Right lobe of liver (tissue), 6 donors: ENCODE results near the gene ANP32A. TPM values are rescaled to one million over a fixed set of nuclear protein-coding genes. Genes with fewer than 3 reads are reported as not detected.

Source experiments
- ATAC-seq, 4 donors: fragments of 200-7000 bp; cut with Tn5 transposase; one replicate each; pipeline ENCODE4 v1.9.1; 2020; ENCODE audit warnings: mild to moderate bottlenecking in 4 of 4, moderate library complexity in 4 of 4
- DNase-seq, 3 donors: peaks; one replicate each; pipeline ENCODE4 v3.0.0-alpha.2; 2020
- H3K27ac ChIP-seq, 3 donors: fragments of 200-600 bp; one replicate each; pipeline ENCODE4 v1.8.0; 2022
- H3K27me3 ChIP-seq, 2 donors: fragments of 200-600 bp; one replicate each; pipeline ENCODE4 v1.8.0; 2022
- H3K36me3 ChIP-seq, 4 donors: fragments of 200-600 bp; sonication (generic) in 1 of 4; one replicate each; pipeline versions ENCODE4 v1.5.1 to v1.8.0; 2017 to 2022; ENCODE audit warnings: control low read depth in 1 of 4
- H3K4me1 ChIP-seq, 4 donors: fragments of 200-600 bp; sonication (generic) in 1 of 4; one replicate each; pipeline versions ENCODE4 v1.5.1 to v1.8.0; 2017 to 2022; ENCODE audit warnings: control low read depth in 1 of 4
- H3K4me3 ChIP-seq, 3 donors: fragments of 200-600 bp; one replicate each; pipeline ENCODE4 v1.8.0; 2022
- H3K9me3 ChIP-seq, 4 donors: fragments of 200-600 bp; sonication (generic) in 1 of 4; one replicate each; pipeline versions ENCODE4 v1.5.1 to v1.8.0; 2017 to 2022; ENCODE audit warnings: control low read depth in 1 of 4
- POLR2A ChIP-seq: fragments of 450-650 bp; IDR thresholded peaks from one replicate; pipeline ENCODE4 v1.6.1; 2017; ENCODE audit warnings: antibody characterized with exemption, mild to moderate bottlenecking
- WGBS: methylation state at CpG from one replicate; pipeline ENCODE4 v1.1.6; 2018; ENCODE audit warnings: low coverage, low lambda C conversion rate; ENCODE audit not compliant: insufficient coverage; ENCODE audit errors: missing lambda C conversion rate; 5-methylcytosine and 5-hydroxymethylcytosine counted together
- intact Hi-C, 2 donors: fragments of 100-400 bp; cut with DNase I; formaldehyde crosslinking; loops; one replicate each; pipeline versions ENCODE4 v1.11.2 to v1.14.1; 2022
- total RNA-seq, 6 experiments: library from RNA; depleted of rRNA in 2 of 6; stranded (reverse); fragments of >200 nt in 2 of 6; fragmentation: NEBNext Ultra II Directional in 3 of 6; extraction: Animal tissue kit (Norgen Biotek cat#: 25700) in 3 of 6; gene quantifications; one replicate each; pipeline versions ENCODE4 v1.1.0 to v1.2.4, GENCODE V29; 2016 to 2023
- TF ChIP-seq, protein P1 (sequence below), 4 donors: fragments of 200-600 bp in 3 of 4; fragments of 450-650 bp in 1 of 4; IDR thresholded peaks; one replicate each; pipeline versions ENCODE4 v1.5.1 to v1.8.0; 2016 to 2022; ENCODE audit warnings: antibody characterized with exemption in 4 of 4, mild to moderate bottlenecking in 2 of 4
- donor health status: DM: no; HTN: yes; CAD: no.
- donor health status: DM: no; HTN: no; CAD: no.
- donor health status: DM: no; HTN: no; CAD: no.
- donor health status: DM: no; HTN: yes; CAD: no.
- donor health status: DM: no; HTN: yes; CAD: no.

The ANP32A gene
- total RNA-seq, 6 experiments from 2014 or later, result 39.9 to 66.6 (median 49.0) TPM

GRCh38 chr15:68734352-68734751 lies 86.3 kb downstream of the ANP32A start:
- H3K4me1 ChIP-seq, result no peaks in the 10 kb centered on the region
- H3K36me3 ChIP-seq, result no peaks in the 10 kb centered on the region
- ATAC-seq (no peak), DNase-seq (peak in 1 of 3 donors; percentile 28)
- intact Hi-C loops, result no loop called here
- no peak overlapping the region for H3K4me3 ChIP-seq
- H3K27me3 ChIP-seq, result no peaks in the 10 kb centered on the region
- no peaks in the 10 kb centered on the region for H3K9me3 ChIP-seq
- TF ChIP-seq POLR2A, result no peak
- TF ChIP-seq, protein P1, sequence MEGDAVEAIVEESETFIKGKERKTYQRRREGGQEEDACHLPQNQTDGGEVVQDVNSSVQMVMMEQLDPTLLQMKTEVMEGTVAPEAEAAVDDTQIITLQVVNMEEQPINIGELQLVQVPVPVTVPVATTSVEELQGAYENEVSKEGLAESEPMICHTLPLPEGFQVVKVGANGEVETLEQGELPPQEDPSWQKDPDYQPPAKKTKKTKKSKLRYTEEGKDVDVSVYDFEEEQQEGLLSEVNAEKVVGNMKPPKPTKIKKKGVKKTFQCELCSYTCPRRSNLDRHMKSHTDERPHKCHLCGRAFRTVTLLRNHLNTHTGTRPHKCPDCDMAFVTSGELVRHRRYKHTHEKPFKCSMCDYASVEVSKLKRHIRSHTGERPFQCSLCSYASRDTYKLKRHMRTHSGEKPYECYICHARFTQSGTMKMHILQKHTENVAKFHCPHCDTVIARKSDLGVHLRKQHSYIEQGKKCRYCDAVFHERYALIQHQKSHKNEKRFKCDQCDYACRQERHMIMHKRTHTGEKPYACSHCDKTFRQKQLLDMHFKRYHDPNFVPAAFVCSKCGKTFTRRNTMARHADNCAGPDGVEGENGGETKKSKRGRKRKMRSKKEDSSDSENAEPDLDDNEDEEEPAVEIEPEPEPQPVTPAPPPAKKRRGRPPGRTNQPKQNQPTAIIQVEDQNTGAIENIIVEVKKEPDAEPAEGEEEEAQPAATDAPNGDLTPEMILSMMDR (IDR thresholded peaks at IDR 0.05), result no peak
- H3K27ac ChIP-seq, result no peak overlapping the region

DNA sequence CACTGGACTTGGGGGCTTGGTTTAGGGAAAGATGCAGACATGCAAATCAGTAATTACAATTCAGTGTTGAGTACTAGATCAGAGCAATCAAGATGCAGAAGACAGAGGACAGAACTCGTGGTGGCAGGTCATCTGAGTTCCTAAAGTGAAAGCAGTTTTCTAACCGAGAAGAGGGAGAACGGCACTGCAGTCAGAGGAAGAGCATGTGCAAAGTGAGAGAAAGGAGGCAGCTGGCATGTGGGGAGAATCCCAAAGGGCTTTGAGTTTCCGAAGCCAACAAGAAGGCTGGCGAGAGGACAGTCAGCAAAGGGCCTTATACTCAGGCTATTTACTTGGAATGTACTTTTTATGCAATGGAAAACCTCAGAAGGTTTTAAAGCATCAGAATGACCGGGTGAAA lies 87.0 kb downstream of the ANP32A start:
- H3K27me3 ChIP-seq, result no peaks in the 10 kb centered on the region
- ATAC-seq (no peak), DNase-seq (peak in 1 of 3 donors; percentile 24)
- no peaks in the 10 kb centered on the region for H3K9me3 ChIP-seq
- intact Hi-C loops, result no loop called here
- H3K36me3 ChIP-seq, result no peaks in the 10 kb centered on the region
- 24% methylated on average over 4 of the region's 6 CpGs for WGBS
- no peak for TF ChIP-seq POLR2A
- TF ChIP-seq, protein P1 (IDR thresholded peaks at IDR 0.05), result no peak
- H3K4me1 ChIP-seq, result no peaks in the 10 kb centered on the region
- H3K4me3 ChIP-seq, result no peak overlapping the region
- no peak overlapping the region for H3K27ac ChIP-seq

- no peak for TF ChIP-seq POLR2A
- TF ChIP-seq, protein P1 (IDR thresholded peaks at IDR 0.05), result no peak
- Histone ChIP-seq H3K36me3 (no peaks in the 10 kb centered on the region), H3K27me3 (no peaks in the 10 kb centered on the region), H3K9me3 (no peaks in the 10 kb centered on the region), H3K4me3 (no peak overlapping the region), H3K27ac (no peak overlapping the region), H3K4me1 (no peaks in the 10 kb centered on the region)
- WGBS, result 70% methylated on average over 1 of the region's 2 CpGs
- DNase-seq (peak in 1 of 3 donors; percentile 35), ATAC-seq (no peak)
- intact Hi-C loops, result no loop called here
Measured at GRCh38 chr15:68732451-68732850, 88.2 kb downstream of the ANP32A start.

- intact Hi-C loops, result no loop called here
- ATAC-seq (peak; percentile 28 to 50 (median 42)), DNase-seq (no peak)
- WGBS, result 55% methylated on average over 7 of the region's 15 CpGs
- no peaks in the 10 kb centered on the region for H3K9me3 ChIP-seq
- H3K36me3 ChIP-seq, result no peaks in the 10 kb centered on the region
- H3K4me1 ChIP-seq, result no peaks in the 10 kb centered on the region
- no peak for TF ChIP-seq POLR2A
- TF ChIP-seq, protein P1 (IDR thresholded peaks at IDR 0.05), result no peak
- no peaks in the 10 kb centered on the region for H3K27me3 ChIP-seq
- no peak overlapping the region for H3K27ac ChIP-seq
- H3K4me3 ChIP-seq, result no peak overlapping the region
Measured at GRCh38 chr15:68730976-68731897, 89.5 kb downstream of the ANP32A start.
